Ramos (cell line): ENCODE results near the gene FBXW5.

ENCODE experiments used
- in situ Hi-C: fragments of 300-500 bp; cut with MboI; formaldehyde crosslinking; loops from one replicate; pipeline ENCODE4 v1.14.3; 2022; ENCODE audit warnings: low sequenced_read_pairs; ENCODE audit not compliant: unreplicated experiment

FBXW5 gene

DNA sequence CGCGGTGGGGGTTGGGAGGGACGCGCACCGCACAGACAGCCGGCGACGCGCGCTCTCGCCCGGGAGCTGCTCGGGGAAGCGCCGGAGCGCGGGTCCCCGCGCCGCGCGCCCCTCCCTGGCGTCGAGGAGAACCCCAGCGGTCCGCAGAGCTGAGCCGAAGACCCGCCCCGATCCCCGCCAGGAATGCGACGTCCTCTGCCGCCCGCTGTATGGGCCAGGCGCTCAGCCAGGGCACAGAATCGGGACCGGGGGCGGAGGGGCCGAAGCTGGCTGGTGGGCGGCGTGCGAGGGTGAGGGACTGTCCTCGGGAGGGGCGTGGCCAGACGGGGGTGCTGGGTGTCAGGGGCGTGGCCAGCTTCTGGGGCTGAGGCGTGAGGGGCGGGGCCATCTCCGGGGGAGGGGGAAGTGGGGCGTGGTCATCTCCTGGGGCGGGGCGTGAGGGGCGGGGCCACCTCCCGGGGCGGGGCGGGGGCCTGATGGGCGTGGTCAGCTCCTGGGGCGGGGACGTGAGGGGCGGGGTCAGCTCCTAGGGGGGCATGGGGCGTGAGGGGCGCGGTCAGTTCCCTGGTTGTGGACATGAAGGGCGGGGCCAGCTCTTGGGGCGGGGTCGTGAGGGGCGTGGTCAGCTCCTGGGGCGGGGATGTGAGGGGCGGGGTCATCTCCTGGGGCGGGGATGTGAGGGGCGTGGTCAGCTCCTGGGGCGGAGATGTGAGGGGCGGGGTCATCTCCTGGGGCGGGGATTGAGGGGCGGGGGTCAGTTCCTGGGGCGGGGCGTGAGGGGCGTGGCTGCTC lies 33.7 kb upstream of the FBXW5 start:
- in situ Hi-C loops, result no loop called here

DNA sequence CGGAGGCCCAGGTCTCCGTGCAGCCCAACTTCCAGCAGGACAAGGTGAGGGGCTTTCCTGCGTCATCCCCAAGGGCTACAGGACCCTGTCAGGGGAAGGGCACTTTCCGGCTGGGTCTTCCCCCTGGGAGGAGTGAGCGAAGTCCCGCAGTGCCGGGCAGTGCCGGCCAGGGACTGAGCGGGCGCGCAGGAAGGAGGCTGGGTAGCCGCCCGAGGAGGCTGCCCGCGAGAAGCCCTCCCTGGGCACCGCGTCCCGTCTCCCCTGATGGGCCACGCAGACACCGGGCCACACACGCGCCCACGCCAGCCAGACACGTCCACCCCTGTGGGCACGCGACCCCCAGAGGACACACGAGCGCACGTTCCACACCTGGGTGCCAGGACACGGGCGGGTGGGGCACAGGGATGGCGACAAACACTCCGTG lies 33.1 kb upstream of the FBXW5 start:
- in situ Hi-C loops, result no loop called here

DNA sequence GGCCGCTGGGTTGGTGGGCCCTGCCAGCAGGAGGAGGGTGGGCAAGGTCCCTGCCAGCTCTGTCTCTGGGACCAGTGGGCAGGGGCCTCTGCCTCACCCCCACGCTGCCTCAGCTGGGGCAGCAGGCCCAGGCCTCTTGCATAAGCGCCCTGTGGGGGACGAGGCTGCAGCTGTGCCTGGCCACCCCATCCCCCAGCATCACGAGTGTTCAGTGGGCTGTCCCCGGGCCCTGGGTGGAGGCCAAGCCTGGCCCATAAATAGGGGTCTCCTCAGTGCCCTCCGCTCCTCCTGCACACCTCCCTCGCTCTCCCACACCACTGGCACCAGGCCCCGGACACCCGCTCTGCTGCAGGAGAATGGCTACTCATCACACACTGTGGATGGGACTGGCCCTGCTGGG lies 32.7 kb upstream of the FBXW5 start, which contains the start of gene PTGDS:
TSS of gene PTGDS (plus strand) at position 282 of the 400 bp plus-strand sequence. CDS start at position 357, 75 bp downstream.
- in situ Hi-C loops, result no loop called here

DNA sequence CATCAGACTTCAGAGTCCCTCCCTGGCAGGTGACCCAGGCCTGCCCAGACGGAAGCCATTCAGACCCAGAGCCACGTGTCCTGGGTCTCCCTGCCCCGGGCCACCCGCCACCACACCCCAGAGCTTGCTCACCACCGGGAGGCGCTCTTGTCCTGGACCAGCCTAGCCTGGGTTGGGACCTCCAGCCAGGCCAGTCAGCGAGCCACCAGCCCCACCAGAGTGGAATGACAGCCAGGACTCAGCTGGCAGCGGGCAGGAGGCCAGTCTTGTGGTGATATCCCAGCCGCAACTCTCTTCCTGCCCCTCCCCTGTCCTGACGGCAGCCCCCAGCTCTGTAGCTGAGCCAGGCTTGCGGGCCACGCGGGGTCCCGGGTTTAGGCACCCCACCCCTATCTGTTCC lies 31.1 kb upstream of the FBXW5 start:
- in situ Hi-C loops, result no loop called here

DNA sequence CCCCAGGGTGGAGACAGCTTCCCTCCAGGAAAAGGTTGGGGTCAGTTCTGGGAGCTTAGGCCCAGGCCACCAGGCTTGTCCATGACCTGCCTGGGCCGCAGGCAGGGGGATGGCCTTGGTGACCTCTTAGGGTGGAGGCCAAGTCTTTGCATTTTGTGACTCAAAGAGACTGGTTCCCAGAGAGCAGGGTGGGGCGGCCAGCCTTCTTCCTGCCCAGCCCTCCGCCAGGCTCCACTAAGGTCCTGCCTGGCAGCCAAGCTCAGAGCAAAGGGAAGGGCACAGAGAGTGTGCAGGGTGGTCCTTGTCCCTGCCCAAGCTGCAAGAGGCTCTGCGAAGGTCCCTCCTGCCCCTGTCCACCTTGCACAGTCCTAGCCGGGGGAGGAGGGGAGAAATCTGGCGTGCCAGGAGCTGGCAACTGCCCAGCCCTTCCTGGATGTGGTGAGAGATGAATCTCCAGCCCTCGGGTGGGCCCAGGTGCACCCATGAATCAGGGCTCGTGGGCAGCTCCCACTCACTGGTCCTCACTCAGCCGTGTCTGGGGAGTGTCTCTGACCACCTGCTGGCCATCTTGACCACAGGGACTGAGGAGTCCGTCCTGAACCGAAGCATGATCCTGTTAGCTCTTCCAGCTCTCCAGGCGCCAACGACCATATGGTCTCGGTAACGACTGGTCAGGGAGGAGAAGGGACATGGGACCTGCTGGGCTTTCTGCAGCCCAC lies 30.4 kb upstream of the FBXW5 start:
- in situ Hi-C loops, result no loop called here

DNA sequence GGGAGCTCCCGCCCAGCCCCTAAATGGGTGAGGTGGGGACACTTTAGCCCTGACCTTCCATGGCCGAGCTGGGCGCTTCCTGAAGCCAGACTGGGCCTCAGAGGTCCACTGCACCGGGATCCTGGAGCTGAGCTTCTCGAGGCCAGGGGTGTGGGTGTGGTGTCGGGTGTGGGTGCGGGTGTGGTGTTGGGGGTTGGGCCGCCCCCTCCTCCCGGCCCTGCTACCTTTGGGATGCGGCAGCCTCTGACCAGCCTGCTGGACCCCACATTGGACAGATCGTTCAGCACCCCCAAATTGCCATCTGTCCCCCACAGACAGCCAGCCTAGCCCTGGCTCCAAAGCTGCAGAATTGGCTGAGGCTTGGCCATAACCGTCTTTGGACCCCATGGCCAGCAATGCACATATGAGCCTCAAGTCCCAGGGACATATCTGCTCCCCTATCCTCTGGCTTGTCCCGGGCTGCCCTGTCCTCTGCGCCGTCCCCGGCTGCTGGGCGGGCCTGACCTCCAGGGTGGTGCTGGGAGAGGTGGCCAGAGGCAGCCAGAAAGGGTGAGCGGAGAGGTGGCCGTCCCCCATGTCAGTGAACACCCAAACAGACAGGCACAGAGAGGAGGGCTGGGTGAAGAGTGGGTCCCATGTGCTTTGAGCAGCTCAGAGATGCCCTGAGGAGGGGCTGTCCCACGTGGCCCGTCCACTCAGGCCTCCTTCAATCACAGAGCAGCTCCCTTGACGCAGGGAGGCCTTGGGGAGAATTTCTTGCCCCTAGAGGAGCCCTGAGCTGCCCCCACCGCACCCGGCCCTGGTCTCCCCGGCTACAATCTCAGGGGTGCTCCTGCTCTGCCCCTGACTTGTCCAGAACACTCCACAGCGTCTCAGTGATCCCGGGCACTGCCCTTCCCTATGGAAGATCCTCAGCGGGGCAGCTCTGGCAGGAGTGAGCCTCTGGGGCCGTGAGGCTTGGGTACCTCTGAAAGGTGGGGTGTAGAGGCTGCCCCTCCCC lies 29.4 kb upstream of the FBXW5 start:
- in situ Hi-C loops, result no loop called here

DNA sequence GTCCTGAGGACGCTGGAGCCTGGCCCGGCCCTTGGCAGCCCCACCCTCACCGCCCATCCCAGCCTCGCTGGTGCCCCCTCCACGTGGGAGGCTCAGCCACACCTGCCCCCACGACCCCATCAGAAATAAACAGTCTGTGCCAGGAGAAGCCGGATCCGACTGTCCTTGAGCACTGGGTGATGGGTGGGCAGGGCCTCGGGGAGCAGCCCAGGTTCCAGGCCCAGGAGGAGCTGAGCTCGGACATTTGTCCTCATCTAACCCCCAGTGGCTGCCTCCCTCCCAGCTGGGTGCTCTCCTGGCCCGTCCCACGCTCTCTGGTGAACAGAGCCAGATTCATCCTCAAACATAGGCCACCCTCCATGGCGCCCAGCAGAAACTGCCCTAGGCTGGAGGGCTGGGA lies 28.2 kb upstream of the FBXW5 start:
- in situ Hi-C loops, result no loop called here

DNA sequence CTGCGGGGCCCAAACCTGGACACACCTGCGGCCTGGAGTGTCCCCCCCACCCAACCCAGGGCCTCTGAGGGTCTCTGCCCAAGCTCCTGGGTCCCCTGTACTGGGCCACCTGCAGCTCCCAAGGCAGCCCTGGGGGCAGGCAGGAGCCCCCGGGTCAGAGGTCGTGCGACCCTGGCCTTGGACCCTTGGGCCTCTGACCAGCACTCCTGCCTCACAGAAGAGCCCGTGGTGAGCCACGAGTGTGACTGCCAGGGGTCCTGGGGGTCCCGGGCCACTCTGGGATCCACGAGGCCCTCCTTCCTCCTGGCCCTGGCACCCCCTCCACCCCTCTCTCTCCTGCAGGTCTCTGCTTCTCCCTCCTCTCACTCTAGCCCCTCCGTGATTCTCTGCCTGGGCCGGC lies 27.8 kb upstream of the FBXW5 start:
- in situ Hi-C loops, result no loop called here

DNA sequence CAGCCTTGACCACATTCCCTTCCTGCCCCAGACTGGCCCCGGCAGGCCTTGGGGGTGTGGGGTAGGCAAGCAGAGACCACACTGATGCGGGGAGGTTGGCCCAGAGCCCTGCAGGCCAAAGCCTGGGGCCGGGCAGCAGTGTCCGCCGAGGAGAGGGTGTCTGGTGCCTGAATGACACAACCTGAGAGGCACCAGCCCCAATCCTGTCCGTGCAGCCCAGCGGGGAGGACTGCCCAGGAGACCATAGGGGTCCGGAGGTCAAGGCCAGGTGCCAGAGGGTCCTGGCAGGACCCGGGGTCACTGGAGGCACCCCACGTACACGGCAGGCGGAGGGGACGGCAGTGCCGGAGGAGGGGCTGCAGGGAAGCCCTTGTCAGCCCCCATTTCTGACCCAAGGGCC lies 27.2 kb upstream of the FBXW5 start:
- in situ Hi-C loops, result no loop called here

DNA sequence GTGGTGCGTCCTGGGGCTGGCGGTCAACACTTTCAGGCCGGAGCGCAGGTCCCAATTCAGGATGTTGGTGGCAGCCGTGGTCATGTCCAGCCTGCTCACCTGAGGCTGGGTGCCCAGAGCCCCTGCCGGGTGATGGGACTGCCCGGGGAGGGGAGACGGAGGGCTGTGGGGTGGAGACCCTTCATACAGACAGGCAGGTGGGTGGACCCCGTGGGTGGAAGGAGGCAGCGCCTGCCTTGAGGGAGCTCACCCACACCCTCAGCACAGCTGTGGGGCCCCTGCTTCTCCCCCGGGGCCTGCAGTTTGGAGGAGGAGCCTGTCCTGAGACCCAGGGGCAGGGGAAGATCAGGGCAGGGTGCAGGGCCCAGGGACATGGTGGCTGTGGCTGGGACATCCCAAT lies 25.8 kb upstream of the FBXW5 start:
- in situ Hi-C loops, result no loop called here

DNA sequence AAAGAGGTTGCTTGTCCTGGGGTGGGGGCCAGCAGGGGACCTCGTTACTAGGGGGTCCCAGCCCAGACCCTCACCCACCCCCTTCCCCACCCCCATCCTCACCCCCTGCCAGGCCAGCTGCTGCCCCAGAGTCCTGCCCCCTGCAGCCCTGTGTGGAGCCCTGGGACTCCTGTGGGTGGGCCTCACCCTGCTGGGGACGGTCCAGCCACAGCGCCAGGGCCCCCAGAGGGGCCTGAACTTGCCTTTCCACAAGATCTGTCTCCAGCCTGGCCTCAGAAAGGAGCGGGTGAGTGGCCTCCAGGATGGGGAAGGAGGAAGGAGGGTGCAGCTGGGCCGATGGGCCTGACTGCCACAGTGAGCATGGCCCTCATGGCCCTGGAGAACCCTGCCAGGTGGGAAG lies 25.2 kb upstream of the FBXW5 start:
- in situ Hi-C loops, result no loop called here

DNA sequence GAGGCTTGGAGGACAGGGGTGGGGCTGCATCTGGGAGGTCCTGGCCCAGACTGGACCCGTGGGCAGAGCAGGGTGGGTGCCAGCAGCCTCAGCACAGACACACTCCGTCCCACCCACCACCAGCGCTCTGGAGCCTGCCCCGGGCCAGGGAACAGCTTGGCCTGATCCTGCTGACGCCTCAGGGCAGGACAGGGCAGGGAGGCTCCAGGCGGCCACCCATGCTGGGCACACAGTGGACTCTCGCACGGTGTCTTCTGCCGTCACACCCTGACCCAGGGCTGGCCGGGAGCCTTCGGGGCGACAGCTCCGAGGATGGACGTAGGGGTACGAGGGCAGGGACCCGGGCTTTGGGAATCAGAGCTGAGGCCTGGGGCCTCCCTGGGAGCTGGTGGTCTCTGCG lies 24.6 kb upstream of the FBXW5 start:
- in situ Hi-C loops, result no loop called here

DNA sequence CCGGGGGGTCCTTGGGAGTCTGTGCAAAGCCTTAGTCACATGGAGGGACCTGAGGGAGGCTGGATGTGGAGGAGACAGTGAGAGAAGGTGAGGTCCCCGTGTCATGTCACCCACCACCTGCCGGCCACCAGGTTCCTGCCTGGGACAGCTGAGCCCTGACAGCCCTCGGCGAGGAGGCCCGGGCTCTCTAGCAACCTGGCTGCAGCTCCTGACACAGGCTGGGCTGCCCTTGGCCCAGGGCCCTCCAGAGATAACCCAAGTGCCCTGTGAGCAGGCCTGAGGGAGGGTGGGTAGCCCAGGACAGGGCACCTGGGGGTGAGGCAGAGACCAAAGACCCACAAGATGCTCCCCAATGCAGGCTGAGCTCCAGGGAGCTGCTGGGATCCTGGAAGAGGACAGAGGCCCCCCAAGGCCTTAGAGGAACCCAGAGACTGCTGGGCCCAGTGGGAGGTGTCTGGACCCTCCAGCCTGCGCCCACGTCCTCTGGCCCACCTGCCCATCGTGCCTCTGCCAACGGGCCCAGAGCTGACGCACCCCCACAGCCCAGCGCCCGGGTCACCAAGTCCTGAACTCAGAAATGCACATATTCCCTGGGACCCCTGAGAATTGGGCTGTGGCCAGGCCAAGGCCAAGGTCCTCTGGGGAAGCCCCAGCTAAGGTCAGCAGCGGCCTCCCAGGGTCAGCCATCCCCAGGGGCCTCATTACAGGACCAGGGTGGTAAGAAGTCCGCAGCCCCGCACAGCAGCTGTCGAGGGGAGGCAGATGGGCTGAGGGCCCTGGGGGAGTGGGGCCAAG lies 24.0 kb upstream of the FBXW5 start:
- in situ Hi-C loops, result no loop called here

DNA sequence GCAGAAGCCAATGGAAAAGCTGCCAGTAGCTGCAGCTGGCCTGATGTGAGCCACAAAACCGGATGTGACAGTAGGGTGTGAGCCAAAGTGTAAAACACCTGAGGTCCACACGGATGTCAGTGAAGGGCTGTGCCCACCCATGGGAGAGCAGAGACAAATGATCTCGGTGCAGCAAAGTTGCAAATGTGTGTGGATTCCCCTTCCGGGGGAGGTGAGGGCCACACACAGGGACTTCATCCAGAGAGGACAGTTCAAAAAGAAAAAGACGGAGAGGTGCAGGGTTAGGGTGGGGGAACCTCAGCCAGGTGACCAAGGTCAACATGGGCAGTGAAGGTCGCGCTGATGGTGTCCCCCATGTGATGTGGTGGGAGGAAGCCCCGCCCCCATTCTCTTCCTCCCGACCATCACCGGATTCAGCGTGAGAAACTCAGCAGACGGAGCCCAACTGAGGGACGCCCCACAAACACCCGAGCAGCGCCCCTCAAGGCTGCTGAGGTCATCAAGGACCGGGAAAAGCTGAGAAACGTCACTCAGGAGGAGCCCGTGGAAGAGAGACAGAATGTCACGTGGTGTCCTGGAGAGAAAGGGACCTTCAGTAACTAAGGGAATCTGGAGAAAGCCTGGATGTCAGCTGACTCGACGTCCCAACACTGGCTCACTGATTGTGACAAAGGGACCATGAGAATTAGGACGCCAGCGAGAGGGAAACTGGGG lies 21.4 kb upstream of the FBXW5 start:
- in situ Hi-C loops, result no loop called here

DNA sequence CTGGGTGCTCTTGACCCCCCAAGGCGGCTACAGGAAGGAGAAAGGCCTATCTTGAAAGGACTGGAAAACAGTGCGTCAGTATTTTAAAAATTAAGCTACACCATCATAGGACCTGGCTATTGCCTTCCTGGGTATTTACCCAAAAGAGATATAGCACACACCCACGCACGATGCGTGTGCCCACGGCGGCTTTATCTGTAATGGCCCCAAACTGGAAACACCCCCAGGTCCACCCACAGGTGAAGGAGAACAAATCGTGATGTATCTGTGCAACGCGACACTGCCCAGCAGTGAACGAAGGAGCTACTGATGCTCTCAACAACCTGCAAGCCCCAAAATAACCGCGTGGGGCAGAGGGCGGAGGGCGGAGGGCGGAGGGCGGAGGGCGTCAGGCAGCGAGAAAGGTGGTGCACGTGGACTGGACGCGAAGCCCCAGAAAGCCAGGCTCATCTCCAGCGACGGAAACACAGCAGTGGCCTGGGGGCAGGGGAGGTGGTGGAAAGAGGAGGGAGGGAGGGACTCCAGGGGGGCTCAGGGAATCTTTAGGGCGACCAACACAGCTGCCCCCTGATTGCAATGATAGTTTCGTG lies 20.4 kb upstream of the FBXW5 start:
- in situ Hi-C loops, result no loop called here

DNA sequence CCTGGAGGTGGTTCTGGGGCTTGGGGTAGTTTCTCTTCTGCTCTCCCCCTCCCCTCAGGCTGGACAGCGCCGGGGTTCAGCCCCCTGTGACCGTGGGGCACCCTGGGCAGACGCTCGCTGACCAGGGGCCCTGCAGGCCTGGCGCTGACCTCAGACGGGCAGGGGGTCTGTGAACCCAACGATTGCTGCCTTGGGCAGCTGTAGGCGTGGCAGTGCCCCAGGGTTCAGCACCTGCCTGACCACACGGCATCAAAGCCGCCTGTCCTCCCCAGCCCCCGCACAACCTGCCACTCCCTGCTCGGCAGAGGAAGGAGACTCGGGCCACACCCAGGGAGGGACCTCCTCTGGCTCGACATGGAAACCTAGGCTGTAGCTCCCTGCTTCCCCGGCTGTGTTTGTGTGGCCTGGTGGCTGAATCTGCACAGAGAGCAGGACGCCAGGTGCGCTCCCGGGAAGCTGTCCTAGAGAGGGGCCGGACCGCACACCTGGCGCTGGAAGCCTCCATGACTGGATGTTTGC lies 19.7 kb upstream of the FBXW5 start:
- in situ Hi-C loops, result no loop called here

DNA sequence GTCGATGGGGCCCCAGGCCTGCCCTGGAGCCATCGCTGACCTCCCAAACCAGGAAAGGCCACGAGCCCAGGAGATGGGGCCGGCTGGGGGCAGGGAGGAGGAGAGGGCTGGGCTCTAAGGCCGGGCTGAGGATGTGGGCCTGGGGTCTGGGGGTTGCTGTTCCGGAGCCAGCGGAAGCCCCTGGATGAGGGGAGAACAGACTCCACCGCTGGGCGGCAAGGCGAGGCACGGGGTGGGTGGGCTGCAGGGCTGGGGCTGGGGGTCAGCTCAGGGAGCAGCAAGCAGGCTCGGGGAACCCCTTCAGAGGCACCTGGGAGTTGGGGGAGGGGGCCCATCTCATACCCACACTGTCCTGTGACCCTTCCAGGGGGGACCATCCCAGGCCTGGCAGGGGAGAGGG lies 19.2 kb upstream of the FBXW5 start:
- in situ Hi-C loops, result no loop called here

DNA sequence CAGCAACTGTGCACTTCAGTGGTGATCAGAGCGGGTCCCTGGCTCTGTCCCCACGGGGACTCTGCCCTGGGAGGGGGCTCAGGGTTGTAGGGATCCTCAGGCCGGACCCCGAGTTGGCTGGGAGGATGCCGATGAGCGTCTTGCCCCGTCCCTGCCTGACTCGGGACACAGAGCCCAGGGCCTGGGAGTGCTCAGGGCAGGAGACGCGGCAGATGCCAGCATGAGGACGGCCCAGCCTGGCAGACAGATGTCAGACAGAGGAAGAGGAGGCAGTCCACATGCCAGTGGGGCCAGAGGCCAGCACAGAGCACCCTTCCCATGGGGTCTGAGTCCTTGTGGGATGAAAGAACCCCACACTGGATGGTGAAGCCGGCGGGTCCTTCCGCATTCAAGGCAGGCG lies 18.8 kb upstream of the FBXW5 start:
- in situ Hi-C loops, result no loop called here
